HepG2 (cell line): ENCODE data around the gene STARD10. TPM values are rescaled to one million over a fixed set of nuclear protein-coding genes. Genes with fewer than 3 reads are reported as not detected.

Experiments used
- HNF4A ChIP-seq: sonication (generic); formaldehyde crosslinking; IDR thresholded peaks from 2 replicates; pipeline ENCODE4 v1.4.0; 2020; ENCODE audit warnings: missing genetic modification reagents
- MBD4 ChIP-seq: IDR thresholded peaks from 2 replicates; pipeline ENCODE4 v1.6.1; 2012; ENCODE audit warnings: low read length, inconsistent platforms, borderline replicate concordance
- NFKB2 ChIP-seq: sonication (generic); formaldehyde crosslinking; IDR thresholded peaks from 2 replicates; pipeline ENCODE4 v1.4.0; 2020; ENCODE audit warnings: missing genetic modification reagents, borderline replicate concordance
- PRDM4 ChIP-seq: sonication (generic); formaldehyde crosslinking; IDR thresholded peaks from 2 replicates; pipeline ENCODE4 v1.9.0; 2021; ENCODE audit warnings: missing genetic modification reagents, borderline replicate concordance
- RARA ChIP-seq: IDR thresholded peaks from 2 replicates; pipeline ENCODE4 v1.6.1; 2016; ENCODE audit warnings: missing genetic modification reagents, missing compliant biosample characterization
- RXRA ChIP-seq: sonication (generic); formaldehyde crosslinking; IDR thresholded peaks from 2 replicates; pipeline ENCODE4 v1.5.1; 2020; ENCODE audit warnings: missing genetic modification reagents
- RXRB ChIP-seq: IDR thresholded peaks from 2 replicates; pipeline ENCODE4 v1.6.1; 2016; ENCODE audit warnings: borderline replicate concordance, missing genetic modification reagents, missing compliant biosample characterization
- ZFX ChIP-seq: sonication (generic); formaldehyde crosslinking; IDR thresholded peaks from 2 replicates; pipeline ENCODE4 v1.4.0; 2020; ENCODE audit warnings: mild to moderate bottlenecking, low read depth, missing genetic modification reagents, moderate library complexity
- ZFY ChIP-seq: sonication (generic); formaldehyde crosslinking; IDR thresholded peaks from 2 replicates; pipeline ENCODE4 v1.4.0; 2020; ENCODE audit warnings: missing genetic modification reagents
- ZNF296 ChIP-seq: sonication (generic); formaldehyde crosslinking; conservative IDR thresholded peaks from 2 replicates; pipeline ENCODE4 v1.5.0; 2020; ENCODE audit warnings: mild to moderate bottlenecking, missing genetic modification reagents
- ZNF574 ChIP-seq: sonication (generic); formaldehyde crosslinking; IDR thresholded peaks from 2 replicates; pipeline ENCODE4 v1.4.0; 2020; ENCODE audit warnings: missing genetic modification reagents
- polyA plus RNA-seq, 8 experiments: library from polyadenylated mRNA; depleted of rRNA in 3 of 8; stranded (reverse) in 7 of 8; unstranded in 1 of 8; fragments of >200 nt; fragmentation: Illumina TruSeq in 4 of 8; extraction: Trizol in 4 of 8; gene quantifications; 2 replicates each; pipeline versions ENCODE4 v1.2.1 to v1.2.3, GENCODE V29; 2011 to 2016; ENCODE audit warnings: low read depth in 4 of 8, missing spikeins in 1 of 8, mixed read lengths in 1 of 8; ENCODE audit not compliant: insufficient read depth in 1 of 8
- total RNA-seq, 5 experiments: library from RNA; depleted of rRNA; stranded (reverse); fragments of >200 nt; fragmentation: Illumina TruSeq; extraction: Trizol; gene quantifications; 2 replicates each; pipeline ENCODE4 v1.2.3, GENCODE V29; 2016; ENCODE audit warnings: low read depth in 1 of 5
- TF ChIP-seq, protein P1 (sequence below): sonication (generic); formaldehyde crosslinking; IDR thresholded peaks from 2 replicates; pipeline ENCODE4 v1.5.1; 2020; ENCODE audit warnings: mild to moderate bottlenecking, missing genetic modification reagents, moderate library complexity
- TF ChIP-seq, protein P2 (sequence below): IDR thresholded peaks from 2 replicates; pipeline ENCODE4 v1.4.0; 2020; ENCODE audit warnings: mild to moderate bottlenecking, missing genetic modification reagents

The STARD10 gene
- total and polyA plus RNA-seq, 2 of the 13 experiments (the other 11 are each of a cell fraction or from before 2014, with no cell fraction given), result 260 to 341 TPM

DNA sequence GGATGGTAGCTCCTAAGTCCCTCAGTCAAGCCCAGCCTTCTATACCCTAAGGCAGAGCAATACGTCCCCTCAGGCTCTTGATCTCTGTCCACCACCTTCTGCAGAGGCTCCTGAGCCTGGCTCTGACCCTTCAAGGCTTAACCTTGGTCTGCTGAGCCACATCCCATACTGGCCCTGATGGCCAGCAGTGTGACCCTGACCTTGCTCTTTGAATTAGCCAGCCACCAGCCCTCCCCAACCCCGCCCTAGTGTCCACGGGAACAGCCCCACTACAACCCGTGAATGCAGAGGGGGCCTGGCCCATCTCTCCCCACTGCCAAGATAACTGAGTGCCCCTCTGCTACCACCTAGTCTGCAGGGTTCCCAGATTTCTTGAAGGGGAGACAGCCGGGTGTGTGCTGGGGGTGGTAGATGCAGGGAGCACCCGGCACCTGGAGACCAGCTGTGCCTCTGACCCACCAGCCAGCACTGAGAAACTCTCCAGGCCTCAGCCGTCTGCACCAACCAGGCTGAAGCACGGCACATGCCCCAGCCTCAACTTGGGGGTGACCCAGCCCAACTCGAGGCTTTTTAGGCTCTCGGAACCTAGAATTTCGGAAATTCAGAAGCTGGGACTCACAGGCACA lies 47.8 kb downstream of the STARD10 start (continued):
- TF ChIP-seq, protein P1, sequence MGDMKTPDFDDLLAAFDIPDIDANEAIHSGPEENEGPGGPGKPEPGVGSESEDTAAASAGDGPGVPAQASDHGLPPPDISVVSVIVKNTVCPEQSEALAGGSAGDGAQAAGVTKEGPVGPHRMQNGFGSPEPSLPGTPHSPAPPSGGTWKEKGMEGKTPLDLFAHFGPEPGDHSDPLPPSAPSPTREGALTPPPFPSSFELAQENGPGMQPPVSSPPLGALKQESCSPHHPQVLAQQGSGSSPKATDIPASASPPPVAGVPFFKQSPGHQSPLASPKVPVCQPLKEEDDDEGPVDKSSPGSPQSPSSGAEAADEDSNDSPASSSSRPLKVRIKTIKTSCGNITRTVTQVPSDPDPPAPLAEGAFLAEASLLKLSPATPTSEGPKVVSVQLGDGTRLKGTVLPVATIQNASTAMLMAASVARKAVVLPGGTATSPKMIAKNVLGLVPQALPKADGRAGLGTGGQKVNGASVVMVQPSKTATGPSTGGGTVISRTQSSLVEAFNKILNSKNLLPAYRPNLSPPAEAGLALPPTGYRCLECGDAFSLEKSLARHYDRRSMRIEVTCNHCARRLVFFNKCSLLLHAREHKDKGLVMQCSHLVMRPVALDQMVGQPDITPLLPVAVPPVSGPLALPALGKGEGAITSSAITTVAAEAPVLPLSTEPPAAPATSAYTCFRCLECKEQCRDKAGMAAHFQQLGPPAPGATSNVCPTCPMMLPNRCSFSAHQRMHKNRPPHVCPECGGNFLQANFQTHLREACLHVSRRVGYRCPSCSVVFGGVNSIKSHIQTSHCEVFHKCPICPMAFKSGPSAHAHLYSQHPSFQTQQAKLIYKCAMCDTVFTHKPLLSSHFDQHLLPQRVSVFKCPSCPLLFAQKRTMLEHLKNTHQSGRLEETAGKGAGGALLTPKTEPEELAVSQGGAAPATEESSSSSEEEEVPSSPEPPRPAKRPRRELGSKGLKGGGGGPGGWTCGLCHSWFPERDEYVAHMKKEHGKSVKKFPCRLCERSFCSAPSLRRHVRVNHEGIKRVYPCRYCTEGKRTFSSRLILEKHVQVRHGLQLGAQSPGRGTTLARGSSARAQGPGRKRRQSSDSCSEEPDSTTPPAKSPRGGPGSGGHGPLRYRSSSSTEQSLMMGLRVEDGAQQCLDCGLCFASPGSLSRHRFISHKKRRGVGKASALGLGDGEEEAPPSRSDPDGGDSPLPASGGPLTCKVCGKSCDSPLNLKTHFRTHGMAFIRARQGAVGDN, result peak; percentile 42
- TF ChIP-seq ZFX (no peak), ZFY (CRISPR knock-in tag) (peak; percentile 21; the same call in 1 of the 2 replicates), RARA (peak; percentile 70), HNF4A (peak; percentile 47; the same call in 1 of the 2 replicates), MBD4 (no peak), PRDM4 (CRISPR knock-in tag) (no peak), RXRA (CRISPR knock-in tag) (peak; percentile 50; the same call in 1 of the 2 replicates), NFKB2 (CRISPR knock-in tag) (0 out of 2 replicates have a peak, but pooled peaks have one; percentile 1), ZNF296 (CRISPR knock-in tag) (0 out of 2 replicates have a peak, but pooled peaks have one; percentile 34), ZNF574 (0 out of 2 replicates have a peak, but pooled peaks have one; percentile 9), RXRB (CRISPR knock-in tag) (0 out of 2 replicates have a peak, but pooled peaks have one; percentile 18)
- TF ChIP-seq, protein P2, sequence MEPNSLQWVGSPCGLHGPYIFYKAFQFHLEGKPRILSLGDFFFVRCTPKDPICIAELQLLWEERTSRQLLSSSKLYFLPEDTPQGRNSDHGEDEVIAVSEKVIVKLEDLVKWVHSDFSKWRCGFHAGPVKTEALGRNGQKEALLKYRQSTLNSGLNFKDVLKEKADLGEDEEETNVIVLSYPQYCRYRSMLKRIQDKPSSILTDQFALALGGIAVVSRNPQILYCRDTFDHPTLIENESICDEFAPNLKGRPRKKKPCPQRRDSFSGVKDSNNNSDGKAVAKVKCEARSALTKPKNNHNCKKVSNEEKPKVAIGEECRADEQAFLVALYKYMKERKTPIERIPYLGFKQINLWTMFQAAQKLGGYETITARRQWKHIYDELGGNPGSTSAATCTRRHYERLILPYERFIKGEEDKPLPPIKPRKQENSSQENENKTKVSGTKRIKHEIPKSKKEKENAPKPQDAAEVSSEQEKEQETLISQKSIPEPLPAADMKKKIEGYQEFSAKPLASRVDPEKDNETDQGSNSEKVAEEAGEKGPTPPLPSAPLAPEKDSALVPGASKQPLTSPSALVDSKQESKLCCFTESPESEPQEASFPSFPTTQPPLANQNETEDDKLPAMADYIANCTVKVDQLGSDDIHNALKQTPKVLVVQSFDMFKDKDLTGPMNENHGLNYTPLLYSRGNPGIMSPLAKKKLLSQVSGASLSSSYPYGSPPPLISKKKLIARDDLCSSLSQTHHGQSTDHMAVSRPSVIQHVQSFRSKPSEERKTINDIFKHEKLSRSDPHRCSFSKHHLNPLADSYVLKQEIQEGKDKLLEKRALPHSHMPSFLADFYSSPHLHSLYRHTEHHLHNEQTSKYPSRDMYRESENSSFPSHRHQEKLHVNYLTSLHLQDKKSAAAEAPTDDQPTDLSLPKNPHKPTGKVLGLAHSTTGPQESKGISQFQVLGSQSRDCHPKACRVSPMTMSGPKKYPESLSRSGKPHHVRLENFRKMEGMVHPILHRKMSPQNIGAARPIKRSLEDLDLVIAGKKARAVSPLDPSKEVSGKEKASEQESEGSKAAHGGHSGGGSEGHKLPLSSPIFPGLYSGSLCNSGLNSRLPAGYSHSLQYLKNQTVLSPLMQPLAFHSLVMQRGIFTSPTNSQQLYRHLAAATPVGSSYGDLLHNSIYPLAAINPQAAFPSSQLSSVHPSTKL (CRISPR knock-in tag), result 0 out of 2 replicates have a peak, but pooled peaks have one; percentile 11
